HG03565 (cell line): ENCODE measurements around the gene HDAC4.

Source experiments
- ATAC-seq: cut with Tn5 transposase; IDR thresholded peaks from one replicate; pipeline ENCODE4 v1.9.1; 2021; ENCODE audit warnings: mild to moderate bottlenecking, moderate library complexity; ENCODE audit not compliant: unreplicated experiment

Gene HDAC4

GRCh38 chr2:239226677-239227581, 173.9 kb downstream of the HDAC4 start:
- ATAC-seq, result no peak

- no peak for ATAC-seq
Measured at GRCh38 chr2:239225871-239226561, 174.8 kb downstream of the HDAC4 start.

DNA sequence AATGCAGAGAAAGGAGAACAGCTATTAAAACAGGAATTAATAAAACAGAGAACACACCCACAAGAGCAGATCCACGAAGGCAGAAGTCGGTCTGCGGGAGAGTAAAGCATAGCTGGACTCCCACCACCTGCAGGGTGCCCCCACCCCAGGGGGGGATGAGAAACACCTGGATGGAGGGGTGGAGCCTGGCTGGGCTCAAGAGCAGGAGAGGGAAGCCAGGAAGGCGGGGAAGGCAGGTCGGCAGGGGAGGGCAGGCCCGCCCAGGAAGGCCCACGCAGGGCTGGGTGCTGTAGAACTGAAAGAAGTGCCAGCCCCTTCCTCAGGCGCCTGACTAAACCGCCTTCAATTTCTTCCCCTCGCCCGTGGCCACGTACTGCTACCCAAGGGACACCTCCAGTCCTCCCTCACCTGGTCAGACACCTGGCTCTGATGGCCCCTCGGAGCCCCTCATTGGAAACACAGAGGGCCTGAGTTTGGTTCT, 175.4 kb downstream of the HDAC4 start:
- no peak for ATAC-seq

DNA sequence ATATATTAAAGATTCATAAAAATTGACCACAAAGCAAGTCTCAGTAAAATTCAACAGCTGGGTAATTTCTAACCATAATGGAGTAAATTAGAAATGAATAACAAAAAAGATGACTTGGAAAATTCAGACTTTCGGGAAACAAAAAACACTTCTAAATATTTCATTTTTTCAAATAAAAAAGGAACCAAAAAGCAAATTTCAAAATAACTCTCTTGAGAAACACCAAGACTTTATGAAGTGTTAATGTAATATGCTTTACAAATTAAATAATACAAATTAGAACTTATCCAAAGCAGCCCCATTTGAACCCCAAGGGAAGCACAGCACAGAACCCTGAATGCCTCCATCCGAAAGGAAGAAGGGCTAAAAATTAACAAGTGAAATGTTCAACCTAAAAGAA, 175.9 kb downstream of the HDAC4 start:
- ATAC-seq, result no peak

DNA sequence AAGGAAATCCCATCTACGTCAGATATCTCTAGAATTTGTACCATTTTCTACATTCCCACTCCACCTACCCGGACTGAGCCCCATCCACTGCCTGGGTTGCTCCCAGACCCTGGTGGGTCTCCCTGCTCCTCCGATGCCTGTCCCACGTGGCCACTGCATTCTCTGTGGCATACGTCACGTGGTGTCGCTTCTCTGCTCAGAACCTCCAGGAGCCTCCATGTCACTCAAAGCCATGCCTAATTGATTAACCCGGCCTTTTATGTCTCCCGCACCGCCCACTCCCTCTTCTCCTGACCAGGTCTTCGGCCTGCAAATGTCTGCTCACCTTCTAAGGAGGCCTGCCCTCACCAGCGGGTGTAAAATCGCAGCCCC, 176.6 kb downstream of the HDAC4 start:
- no peak for ATAC-seq

DNA sequence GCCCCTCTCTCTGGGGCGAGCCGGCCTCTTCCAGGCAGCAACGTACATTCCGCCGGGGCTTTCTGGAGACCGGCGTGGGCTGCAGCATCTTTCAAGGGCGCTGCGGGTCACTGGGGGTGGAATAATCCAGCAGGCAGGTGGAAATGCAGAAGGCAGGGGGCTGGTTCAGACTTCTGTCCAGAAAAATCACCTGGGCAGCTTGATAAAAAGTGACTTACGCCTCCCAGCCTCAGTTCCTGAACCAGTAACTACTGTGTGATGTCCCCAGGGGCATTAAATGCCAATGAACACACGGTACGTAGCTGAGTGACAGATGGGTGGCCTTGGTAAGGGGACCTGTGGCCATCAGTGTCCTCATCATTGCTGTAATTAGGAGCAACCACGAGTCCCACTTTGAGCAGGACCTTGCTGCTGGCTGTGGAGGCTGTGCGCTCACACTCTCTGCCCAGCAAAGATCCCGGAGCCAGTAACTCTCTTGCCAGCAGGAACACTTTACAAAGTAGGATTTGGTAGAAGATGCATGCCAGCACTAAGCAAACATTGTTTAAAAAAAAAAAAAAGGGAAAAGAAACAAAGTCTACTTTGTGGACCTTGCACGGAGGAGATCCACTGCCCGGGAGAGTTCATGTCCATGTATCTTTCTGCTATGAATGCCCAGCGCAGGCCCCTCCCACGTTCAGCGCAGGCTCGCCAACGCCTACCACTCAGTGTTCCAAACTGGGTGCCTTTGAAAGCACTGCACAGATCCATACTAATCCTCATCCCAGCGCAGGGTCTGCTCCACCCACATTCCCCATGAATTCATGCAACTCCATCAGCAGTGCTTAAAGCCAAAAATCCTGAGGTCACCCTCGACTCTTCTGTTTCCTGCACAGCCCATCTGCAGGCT, 177.3 kb downstream of the HDAC4 start:
- ATAC-seq, result no peak

- no peak for ATAC-seq
Measured at GRCh38 chr2:239222706-239223309, 178.0 kb downstream of the HDAC4 start.

DNA sequence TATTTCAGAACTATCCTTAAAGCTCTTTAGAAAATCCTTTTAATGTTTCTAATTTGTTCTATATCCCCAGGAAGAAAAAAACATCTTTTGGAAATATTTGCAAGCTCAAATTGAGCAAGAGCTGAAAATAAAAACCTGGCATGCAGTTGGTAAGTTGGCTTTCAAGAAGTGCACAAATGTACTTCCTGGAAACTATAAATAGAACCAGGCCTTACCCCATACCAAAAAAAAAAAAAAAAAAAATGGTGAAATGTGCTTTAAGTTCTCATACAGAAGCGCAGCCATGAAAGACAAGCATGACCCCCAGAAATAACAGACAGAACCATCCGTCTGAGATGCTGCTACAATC, 178.5 kb downstream of the HDAC4 start:
- no peak for ATAC-seq

- ATAC-seq, result no peak
Measured at GRCh38 chr2:239220981-239221396, 179.8 kb downstream of the HDAC4 start.

- no peak for ATAC-seq
Measured at GRCh38 chr2:239220341-239220740, 180.5 kb downstream of the HDAC4 start.

DNA sequence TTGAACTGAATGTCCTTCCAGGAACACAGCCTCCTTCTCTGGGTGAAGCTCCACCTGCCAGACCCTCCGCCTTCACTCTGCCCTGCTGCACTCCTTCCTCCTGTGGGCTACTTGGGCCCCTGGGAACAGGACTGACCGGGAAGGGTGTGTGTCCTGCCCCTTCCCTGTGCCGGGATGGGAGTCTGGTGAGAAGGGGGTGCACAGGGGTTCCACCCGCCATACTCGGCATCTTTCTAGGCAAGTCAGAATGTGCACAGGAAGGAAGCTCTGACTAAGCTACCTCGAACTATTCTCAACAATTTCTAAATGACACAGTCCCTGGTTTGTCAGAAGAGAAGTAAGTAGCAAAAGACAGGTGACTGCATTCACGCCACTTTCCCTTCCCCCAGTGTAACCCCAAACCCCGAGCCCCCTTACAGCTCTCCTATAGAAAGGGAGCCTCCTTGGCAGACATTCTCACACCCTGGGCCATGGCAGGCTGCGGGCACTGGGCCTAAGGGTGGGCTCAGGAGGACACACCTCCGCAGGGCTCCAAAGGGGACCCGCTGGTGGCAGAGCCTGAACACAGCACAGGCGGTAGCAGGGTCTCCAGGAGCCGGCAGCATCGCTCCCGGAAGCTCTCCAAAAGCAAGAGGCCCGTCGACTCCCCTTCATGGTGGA, 184.1 kb downstream of the HDAC4 start:
- no peak for ATAC-seq

DNA sequence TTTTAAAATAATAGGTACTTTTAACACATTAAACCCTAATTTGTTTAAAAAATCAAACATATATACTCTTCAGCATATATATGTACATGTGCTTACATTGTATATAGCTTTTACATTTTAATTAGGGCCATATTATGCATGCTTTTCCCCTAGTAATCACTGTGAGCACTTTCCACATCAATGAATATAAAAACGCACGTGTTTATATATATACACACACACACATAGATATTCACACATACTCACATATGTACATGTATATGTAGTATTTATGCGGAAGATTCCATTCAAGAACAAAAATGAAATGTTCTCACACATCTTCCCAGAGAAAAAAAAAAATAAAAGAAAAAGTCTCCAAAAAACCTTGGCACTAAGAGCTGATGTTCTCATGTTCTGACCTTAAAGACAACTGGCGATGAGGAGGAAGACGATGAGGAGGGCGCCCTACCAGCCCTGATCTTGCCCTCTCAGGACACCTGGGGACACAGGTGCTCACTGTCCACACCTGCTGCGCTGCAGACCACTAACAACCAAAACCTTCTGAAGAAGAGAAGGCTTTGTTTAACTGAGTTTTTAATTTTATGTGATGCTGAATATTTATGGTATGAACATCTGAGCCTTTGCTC, 184.7 kb downstream of the HDAC4 start:
- no peak for ATAC-seq

DNA sequence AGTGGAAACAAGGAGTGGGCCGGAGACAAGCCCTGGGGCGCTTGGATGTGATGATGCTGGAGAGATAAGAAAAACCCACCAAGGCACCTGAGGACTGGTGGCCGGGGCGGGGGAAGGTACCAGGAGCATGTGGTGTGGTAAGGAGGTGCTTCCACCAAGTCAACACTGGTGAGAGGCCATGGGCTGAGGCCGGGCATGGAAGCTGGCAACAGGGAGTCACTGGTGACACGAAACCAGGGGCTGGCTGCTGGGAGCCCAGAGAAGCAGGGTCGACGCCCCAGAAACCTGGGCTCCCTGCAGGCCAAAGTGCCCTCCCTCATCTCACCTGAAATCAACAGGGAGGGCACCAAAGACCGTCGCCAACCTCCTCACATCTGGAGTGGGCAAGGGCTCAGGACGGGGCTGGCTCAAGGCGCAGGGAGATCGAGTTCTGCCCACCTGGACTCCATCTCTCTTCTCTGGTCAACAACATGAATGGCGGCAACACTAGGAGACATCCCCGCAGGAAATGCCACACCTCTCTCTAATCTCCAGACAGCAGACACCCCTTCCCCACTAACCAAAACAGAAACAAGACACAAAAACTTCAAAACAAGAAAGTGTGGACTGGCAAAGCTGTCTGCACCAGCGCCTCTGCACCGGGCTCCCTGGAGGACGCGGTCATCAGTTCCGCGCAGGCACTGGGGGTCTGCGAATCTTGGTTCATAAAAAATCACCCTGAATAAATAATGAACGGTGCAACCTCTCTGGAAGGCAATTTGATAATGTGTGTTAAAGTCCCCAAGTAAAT, 185.5 kb downstream of the HDAC4 start:
- ATAC-seq, result no peak

DNA sequence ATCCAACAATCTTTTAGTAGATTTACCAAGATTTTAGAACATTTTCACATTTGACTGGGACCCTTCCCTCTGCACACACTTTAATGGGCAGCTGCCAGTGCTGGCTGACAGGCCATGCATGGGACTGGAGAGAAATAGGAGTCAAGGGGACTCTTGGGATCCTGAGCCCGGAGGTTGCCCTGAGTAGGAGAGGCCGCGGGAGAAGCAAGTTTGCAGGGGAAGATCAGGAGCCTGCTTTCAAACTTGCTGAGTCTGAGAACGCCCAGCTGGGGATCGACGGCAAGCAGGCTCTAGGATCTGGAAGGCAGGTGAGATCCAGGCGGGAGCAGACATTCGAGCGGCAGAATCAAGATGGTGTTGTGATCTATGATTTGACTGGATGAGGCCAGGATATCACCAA, 186.1 kb downstream of the HDAC4 start:
- no peak for ATAC-seq

GRCh38 chr2:239213643-239214101, 187.1 kb downstream of the HDAC4 start:
- ATAC-seq, result no peak

- ATAC-seq, result no peak
Measured at GRCh38 chr2:239212929-239213642, 187.7 kb downstream of the HDAC4 start.

- ATAC-seq, result no peak
Measured at GRCh38 chr2:239212121-239212928, 188.5 kb downstream of the HDAC4 start.
